Endothelial cell of umbilical vein (primary cell): Measurements from ENCODE around the gene COLEC11. TPM values are rescaled to one million over a fixed set of nuclear protein-coding genes. Genes with fewer than 3 reads are reported as not detected.

Source experiments
- BruUV-seq: library from RNA; stranded (reverse); fragments of 400-500 nt; replicated peaks from 2 replicates; lab custom pipeline; 2021; lab: Mats Ljungman, UMichigan
- CTCF ChIA-PET: fragments of 300-600, 350-600 bp; sonication (Branson Sonifier 250); formaldehyde crosslinking; loops from one replicate; lab custom pipeline; 2021; ENCODE audit warnings: antibody characterized with exemption, inconsistent platforms; lab: Charles Lee
- POLR2A ChIA-PET: fragments of 300-600, 350-600 bp; sonication (Branson Sonifier 250); formaldehyde crosslinking; loops from one replicate; lab custom pipeline; 2021; ENCODE audit warnings: antibody characterized with exemption, inconsistent platforms; lab: Charles Lee
- DNase-seq: peaks from one replicate; pipeline ENCODE4 v3.0.0-alpha.2; 2011; ENCODE audit warnings: low read depth, low spot score
- FAIRE-seq: peaks from 2 replicates; lab custom pipeline; 2011; peaks lifted over from hg19 to GRCh38; lab: Jason Lieb, UNC
- H2AFZ ChIP-seq: 2 replicates; pipeline ENCODE4 v1.6.0; 2012; ENCODE audit warnings: low read depth, low read length, control low read depth, inconsistent platforms
- H3K27ac ChIP-seq: 2 replicates; pipeline ENCODE4 v1.5.1; 2011; ENCODE audit warnings: low read depth, mild to moderate bottlenecking, control low read depth, low read length, moderate library complexity; ENCODE audit not compliant: insufficient read depth
- H3K27me3 ChIP-seq, 2 experiments: 2 replicates each; pipeline versions ENCODE4 v1.6.0 to v1.6.1; 2011; ENCODE audit warnings: low read length in 2 of 2, mixed read lengths in 1 of 2; ENCODE audit not compliant: control insufficient read depth in 2 of 2, insufficient read depth in 2 of 2
- H3K36me3 ChIP-seq, 2 experiments: 2 replicates in 1 of 2; 3 replicates in 1 of 2; pipeline ENCODE4 v1.5.1; 2011; ENCODE audit warnings: low read length in 2 of 2, mild to moderate bottlenecking in 1 of 2, moderate library complexity in 1 of 2; ENCODE audit not compliant: control insufficient read depth in 2 of 2, insufficient read depth in 2 of 2; ENCODE audit errors: extremely low read depth in 1 of 2
- H3K4me1 ChIP-seq: 3 replicates; pipeline ENCODE4 v1.5.1; 2011; ENCODE audit warnings: mild to moderate bottlenecking, low read length; ENCODE audit not compliant: control insufficient read depth, insufficient read depth; ENCODE audit errors: extremely low read depth
- H3K4me2 ChIP-seq: 2 replicates; pipeline ENCODE4 v1.6.1; 2011; ENCODE audit warnings: low read length, control low read depth, mixed read lengths; ENCODE audit not compliant: insufficient read depth
- H3K4me3 ChIP-seq, 3 experiments: fragments of 200-600 bp in 1 of 3; sonication (generic), shearing (Covaris generic) in 1 of 3; replicated peaks in 1 of 3; 2 replicates each; pipeline ENCODE4 v1.5.1; 2011 to 2016; ENCODE audit warnings: control low read depth in 3 of 3, low read length in 3 of 3, mild to moderate bottlenecking in 2 of 3, inconsistent platforms in 1 of 3, low read depth in 1 of 3, moderate library complexity in 1 of 3; ENCODE audit not compliant: insufficient read depth in 1 of 3
- H3K79me2 ChIP-seq: 2 replicates; pipeline ENCODE4 v1.6.0; 2012; ENCODE audit warnings: low read length, inconsistent platforms; ENCODE audit not compliant: control insufficient read depth, insufficient read depth
- H3K9ac ChIP-seq: replicated peaks from 2 replicates; pipeline ENCODE3; 2011; ENCODE audit warnings: low read length, control low read depth; ENCODE audit not compliant: insufficient read depth; ENCODE audit errors: extremely low read depth
- H3K9me1 ChIP-seq: replicated peaks from 3 replicates; pipeline ENCODE4 v1.6.0; 2011; ENCODE audit warnings: mild to moderate bottlenecking, low read length; ENCODE audit not compliant: control insufficient read depth, insufficient read depth; ENCODE audit errors: extremely low read depth
- H3K9me3 ChIP-seq: replicated peaks from 2 replicates; pipeline ENCODE4 v1.5.1; 2012; ENCODE audit warnings: low read length, inconsistent platforms; ENCODE audit not compliant: control insufficient read depth, insufficient read depth
- H4K20me1 ChIP-seq: replicated peaks from 2 replicates; pipeline ENCODE3; 2011; ENCODE audit warnings: mild to moderate bottlenecking, low read length; ENCODE audit not compliant: control insufficient read depth, insufficient read depth; ENCODE audit errors: extremely low read depth
- CTCF ChIP-seq, 2 donors: IDR thresholded peaks; 1 replicate in 1 of 2; 2 replicates in 1 of 2; pipeline ENCODE4 v1.5.1; 2011; ENCODE audit warnings: low read length in 2 of 2, mild to moderate bottlenecking in 2 of 2, moderate library complexity in 2 of 2, control low read depth in 1 of 2, inconsistent platforms in 1 of 2, low read depth in 1 of 2; ENCODE audit not compliant: insufficient read depth in 1 of 2; ENCODE audit errors: extremely low read depth in 1 of 2
- EZH2 ChIP-seq: IDR thresholded peaks from 2 replicates; pipeline ENCODE4 v1.6.1; 2012; ENCODE audit warnings: borderline replicate concordance, low read depth, mild to moderate bottlenecking, moderate library complexity, low read length, inconsistent platforms; ENCODE audit not compliant: severe bottlenecking
- FOS ChIP-seq: IDR thresholded peaks from 2 replicates; pipeline ENCODE4 v1.6.1; 2011; ENCODE audit warnings: mild to moderate bottlenecking, low read length, moderate library complexity, borderline replicate concordance; ENCODE audit not compliant: insufficient read depth
- GATA2 ChIP-seq: IDR thresholded peaks from 2 replicates; pipeline ENCODE4 v1.7.0; 2011; ENCODE audit warnings: low read depth, mild to moderate bottlenecking, moderate library complexity, mixed read lengths, low read length; ENCODE audit not compliant: insufficient read length, insufficient read depth
- JUN ChIP-seq: IDR thresholded peaks from 2 replicates; pipeline ENCODE4 v1.6.1; 2011; ENCODE audit warnings: borderline replicate concordance, low read depth; ENCODE audit not compliant: insufficient read length, insufficient read depth
- MAX ChIP-seq: IDR thresholded peaks from 2 replicates; pipeline ENCODE4 v1.6.1; 2011; ENCODE audit not compliant: insufficient read depth, insufficient read length
- MYC ChIP-seq: IDR thresholded peaks from one replicate; pipeline ENCODE4 v1.6.1; 2011; ENCODE audit warnings: mild to moderate bottlenecking, low read depth, low read length
- POLR2A ChIP-seq: IDR thresholded peaks from 2 replicates; pipeline ENCODE4 v1.6.1; 2012; ENCODE audit warnings: low read depth, mild to moderate bottlenecking, control low read depth, low read length
- POLR2AphosphoS5 ChIP-seq: IDR thresholded peaks from 2 replicates; pipeline ENCODE4 v1.6.1; 2012; ENCODE audit warnings: low read depth, mild to moderate bottlenecking, control low read depth, low read length, moderate library complexity; ENCODE audit not compliant: insufficient read depth
- dilution Hi-C: fragments of 300-500 bp; cut with MboI; formaldehyde crosslinking; loops from one replicate; pipeline ENCODE4 v1.15.0; 2019; ENCODE audit warnings: low sequenced_read_pairs; ENCODE audit not compliant: extremely low pct_ligation_motif_present
- intact Hi-C: fragments of 100-400 bp; cut with micrococcal nuclease; formaldehyde crosslinking; loops from one replicate; pipeline ENCODE4 v1.10.0; 2022
- polyA plus RNA-seq, 4 experiments: library from polyadenylated mRNA; depleted of rRNA in 3 of 4; stranded (reverse) in 3 of 4; unstranded in 1 of 4; fragments of >200 nt; gene quantifications; 2 replicates each; pipeline versions ENCODE4 v1.2.1 to v1.2.3, GENCODE V29; 2011 to 2012; ENCODE audit warnings: missing spikeins in 1 of 4
- total RNA-seq: library from RNA; stranded (reverse); gene quantifications from 2 replicates; pipeline ENCODE4 v1.2.3, GENCODE V29; 2021

Gene COLEC11
- total and polyA plus RNA-seq, 2 donors (not counting 3 experiments of a cell fraction or from before 2014, with no cell fraction given), result 0.15 TPM; not detected in 1

- Histone ChIP-seq H3K9ac (no peak overlapping the region), H3K4me1 (no peaks in the 10 kb centered on the region), H3K9me3 (no peaks in the 10 kb centered on the region), H3K27ac (no peak overlapping the region), H3K9me1 (no peaks in the 10 kb centered on the region), H3K4me3 (no peak overlapping the region), H2AFZ (no peak overlapping the region), H3K79me2 (no peaks in the 10 kb centered on the region), H4K20me1 (no peaks in the 10 kb centered on the region), H3K4me2 (no peak overlapping the region), H3K36me3 (no peaks in the 10 kb centered on the region), H3K27me3 (no peaks in the 10 kb centered on the region)
- FAIRE-seq (peak; percentile 28), DNase-seq (no peak)
- no peak for TF ChIP-seq GATA2
- CTCF ChIA-PET, result no interaction called here
- POLR2A ChIA-PET, result no interaction called here
- intact Hi-C loops, result no loop called here
- no TSS peak for BruUV-seq
- dilution Hi-C loops, result no loop called here
Observed at GRCh38 chr2:3630631-3631030, 35.7 kb downstream of the COLEC11 start.

- Histone ChIP-seq H3K79me2 (no peaks in the 10 kb centered on the region), H3K4me1 (no peaks in the 10 kb centered on the region), H3K9me3 (no peaks in the 10 kb centered on the region), H3K9me1 (no peaks in the 10 kb centered on the region), H4K20me1 (no peaks in the 10 kb centered on the region), H3K4me2 (no peak overlapping the region), H3K27me3 (no peaks in the 10 kb centered on the region), H3K9ac (no peak overlapping the region), H3K27ac (no peak overlapping the region), H3K4me3 (no peak overlapping the region), H2AFZ (no peak overlapping the region), H3K36me3 (no peaks in the 10 kb centered on the region)
- intact Hi-C loops (no loop called here), dilution Hi-C loops (no loop called here)
- no peak for FAIRE-seq
- ChIA-PET POLR2A (no interaction called here), CTCF (no interaction called here)
- TF ChIP-seq MYC (no peak), MAX (no peak), CTCF (IDR thresholded peaks at IDR 0.05; ENCODE audit: extremely low read depth in 1 of 2, insufficient read depth in 1 of 2, low read depth in 1 of 2, low read length in 2 of 2) (no peak), POLR2AphosphoS5 (no peak), EZH2 (no peak), GATA2 (no peak), JUN (no peak), FOS (no peak), POLR2A (no peak)
- no TSS peak for BruUV-seq
- no peak for DNase-seq
Observed at GRCh38 chr2:3631161-3631850, 36.4 kb downstream of the COLEC11 start.
